NCI-H146 treated with DMSO at 0.1 percent for 48 hours (cell line): ENCODE data around the gene ARMC3.
"Not testable (repeated sequence)": the region's sequence is repeated elsewhere in the genome, so short reads cannot be mapped to it uniquely, and the experiment has no call there.

Source experiments
- DNase-seq: peaks from one replicate; lab custom pipeline; 2025; ENCODE audit not compliant: unreplicated experiment; lab: John Stamatoyannopoulos, UW

ARMC3 gene, protein sequence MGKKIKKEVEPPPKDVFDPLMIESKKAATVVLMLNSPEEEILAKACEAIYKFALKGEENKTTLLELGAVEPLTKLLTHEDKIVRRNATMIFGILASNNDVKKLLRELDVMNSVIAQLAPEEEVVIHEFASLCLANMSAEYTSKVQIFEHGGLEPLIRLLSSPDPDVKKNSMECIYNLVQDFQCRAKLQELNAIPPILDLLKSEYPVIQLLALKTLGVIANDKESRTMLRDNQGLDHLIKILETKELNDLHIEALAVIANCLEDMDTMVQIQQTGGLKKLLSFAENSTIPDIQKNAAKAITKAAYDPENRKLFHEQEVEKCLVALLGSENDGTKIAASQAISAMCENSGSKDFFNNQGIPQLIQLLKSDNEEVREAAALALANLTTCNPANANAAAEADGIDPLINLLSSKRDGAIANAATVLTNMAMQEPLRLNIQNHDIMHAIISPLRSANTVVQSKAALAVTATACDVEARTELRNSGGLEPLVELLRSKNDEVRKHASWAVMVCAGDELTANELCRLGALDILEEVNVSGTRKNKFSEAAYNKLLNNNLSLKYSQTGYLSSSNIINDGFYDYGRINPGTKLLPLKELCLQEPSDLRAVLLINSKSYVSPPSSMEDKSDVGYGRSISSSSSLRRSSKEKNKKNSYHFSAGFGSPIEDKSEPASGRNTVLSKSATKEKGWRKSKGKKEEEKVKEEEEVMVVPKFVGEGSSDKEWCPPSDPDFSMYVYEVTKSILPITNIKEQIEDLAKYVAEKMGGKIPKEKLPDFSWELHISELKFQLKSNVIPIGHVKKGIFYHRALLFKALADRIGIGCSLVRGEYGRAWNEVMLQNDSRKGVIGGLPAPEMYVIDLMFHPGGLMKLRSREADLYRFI

DNA sequence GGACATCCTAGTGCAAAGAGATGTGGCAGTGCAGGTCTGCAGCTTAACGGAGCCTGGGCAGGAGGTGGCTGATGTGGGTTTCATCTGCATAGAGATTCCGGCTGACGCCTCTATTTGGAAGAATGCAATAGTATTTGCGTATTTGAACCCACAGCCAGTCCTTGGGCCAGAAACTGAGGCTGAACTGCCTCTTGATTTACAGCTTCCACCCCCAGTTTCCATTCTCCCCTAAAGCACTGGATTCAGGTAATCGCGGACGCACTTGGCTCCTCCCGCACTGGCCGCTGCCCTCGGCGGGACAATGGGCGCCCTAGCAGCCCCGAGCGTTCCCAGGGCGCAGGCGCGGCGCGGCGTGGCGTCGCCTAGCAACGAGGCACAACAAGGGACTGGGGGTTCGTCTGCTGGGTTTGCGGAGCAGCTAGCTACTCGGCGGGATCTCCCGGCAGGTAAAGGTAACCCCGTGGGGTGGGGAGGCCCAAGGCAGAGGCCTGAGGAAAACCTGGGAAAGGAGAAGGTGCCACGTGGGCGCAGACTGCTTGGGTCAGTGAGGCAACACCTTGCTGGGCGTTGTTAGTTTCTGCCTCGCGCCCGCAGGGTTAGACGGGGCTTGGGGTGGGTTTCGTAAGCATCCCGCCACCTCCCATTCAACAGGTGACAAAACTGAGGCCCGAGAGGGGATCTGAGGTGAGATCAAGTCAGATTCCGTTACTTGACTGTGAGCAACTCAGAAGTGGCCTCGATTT is at the start of gene ARMC3:
ARMC3 (plus strand) TSS at position 393 of the 743 bp plus-strand sequence. CDS start 3,944 bp downstream, outside the sequence.
- peak; percentile 37 for DNase-seq

DNA sequence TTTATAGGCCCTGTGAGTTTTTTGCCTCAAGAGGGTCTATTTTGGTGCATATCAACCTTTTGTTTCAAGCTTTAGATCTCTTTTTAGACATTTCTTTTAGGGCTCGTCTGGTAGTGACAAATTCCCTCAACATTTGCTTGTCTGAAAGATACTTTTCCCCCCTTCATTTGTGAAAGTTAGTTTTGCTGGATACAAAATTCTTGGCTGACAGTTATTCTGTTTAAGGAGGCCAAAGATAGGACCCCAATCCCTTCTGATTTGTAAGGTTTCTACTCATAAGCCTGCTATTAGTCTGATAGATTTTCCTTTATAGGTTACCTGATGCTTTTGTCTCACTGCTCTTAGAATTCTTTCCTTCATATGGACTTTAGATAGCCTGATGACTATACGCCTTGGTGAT is 36.1 kb upstream of the ARMC3 start:
- no peak for DNase-seq

DNA sequence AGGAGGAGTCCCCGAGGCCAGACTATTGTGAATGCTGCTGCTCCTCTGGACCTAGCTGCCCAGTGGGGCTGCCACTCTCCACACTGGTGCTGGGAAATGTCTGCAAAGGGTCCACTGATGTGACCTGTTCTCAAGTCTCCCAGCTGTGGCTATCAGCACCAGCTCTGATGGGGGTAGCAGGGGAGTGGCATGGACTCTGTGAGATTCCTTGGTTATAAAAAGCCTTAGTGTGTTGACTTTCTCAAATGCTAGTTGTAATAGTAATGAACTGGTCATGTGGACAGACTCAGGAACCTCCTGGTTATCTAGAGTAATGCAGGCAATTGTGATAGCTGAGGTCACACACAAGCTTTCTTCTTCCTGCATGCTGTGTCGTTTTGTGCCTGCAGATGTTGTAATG is 34.1 kb upstream of the ARMC3 start:
- no peak for DNase-seq

DNA sequence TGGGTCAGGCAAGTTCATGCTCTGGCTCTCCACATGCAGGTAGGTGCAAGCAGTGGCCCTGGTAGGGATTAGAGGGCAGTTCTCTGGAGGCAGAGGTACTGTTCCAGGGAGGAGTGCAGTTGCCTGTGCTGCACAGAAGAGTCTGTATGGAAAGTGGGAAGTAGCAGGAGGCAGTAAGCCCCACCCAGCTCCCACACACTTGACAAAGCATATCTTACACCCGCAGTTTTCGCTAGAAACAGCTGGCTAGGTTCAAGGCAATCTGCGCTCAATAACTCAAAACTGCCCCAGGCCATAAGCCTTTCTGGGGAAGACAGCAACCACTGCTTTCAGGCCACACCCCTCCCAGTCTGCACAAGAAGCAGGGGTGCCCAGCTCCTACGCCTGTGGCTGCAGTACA is 33.1 kb upstream of the ARMC3 start:
- no peak for DNase-seq

DNA sequence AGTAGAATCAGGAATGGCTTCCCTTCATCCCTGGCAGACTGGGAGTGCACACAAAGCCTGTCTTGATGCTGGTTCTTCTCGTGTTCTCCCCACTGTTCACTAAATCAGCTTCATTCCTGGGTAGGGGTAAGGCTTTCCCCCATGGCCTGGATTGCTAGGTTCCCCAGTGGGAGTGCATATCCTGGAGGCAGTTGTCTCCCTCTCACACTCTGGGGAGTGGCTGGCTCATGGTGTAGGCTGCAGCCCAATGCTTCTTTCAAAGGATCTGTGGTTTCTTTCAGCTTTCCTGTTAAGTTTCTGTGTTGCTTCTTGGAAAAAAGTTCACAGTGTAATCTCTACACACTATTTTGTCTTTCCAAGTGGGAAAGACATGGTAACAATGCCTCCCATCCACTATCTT is 32.6 kb upstream of the ARMC3 start:
- DNase-seq, result no peak

DNA sequence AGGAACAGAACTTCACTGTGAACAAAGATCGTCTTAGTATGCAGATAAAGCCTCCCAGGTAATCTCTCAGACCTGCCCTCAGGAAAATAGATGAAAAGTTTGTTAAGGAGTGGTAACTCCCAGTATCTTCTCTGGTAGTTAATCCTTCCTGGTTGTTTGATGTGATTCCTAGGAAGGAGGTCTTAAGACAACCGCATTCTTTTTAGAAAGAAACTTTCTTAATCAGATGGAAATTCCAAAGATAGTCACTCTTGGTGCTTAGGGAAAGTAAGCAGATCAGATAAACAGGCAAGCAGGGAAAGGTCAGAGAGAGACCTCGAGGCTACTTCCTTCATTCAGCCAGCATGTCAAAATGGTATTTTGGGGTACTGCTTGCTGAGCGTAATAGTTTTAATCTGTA is 30.5 kb upstream of the ARMC3 start:
- no peak for DNase-seq

DNA sequence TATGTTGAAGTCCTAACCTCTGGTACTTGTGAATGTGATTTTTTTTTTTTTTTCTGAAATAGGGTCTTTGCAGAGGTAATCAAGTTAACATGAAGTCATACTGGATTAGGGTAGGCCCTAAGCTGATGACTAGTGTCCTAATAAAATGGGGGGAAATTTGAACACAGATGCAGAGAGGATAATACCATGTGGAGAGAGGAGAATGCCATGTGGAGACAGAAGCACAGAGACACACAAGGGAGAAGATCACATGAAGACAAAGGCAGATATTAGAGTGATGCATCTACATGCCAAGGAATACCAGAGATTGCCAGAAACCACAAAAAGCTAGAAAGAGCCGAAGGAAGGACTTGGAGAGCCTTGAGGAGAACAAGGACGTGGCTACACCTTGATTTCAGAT is 28.5 kb upstream of the ARMC3 start:
- DNase-seq, result no peak

DNA sequence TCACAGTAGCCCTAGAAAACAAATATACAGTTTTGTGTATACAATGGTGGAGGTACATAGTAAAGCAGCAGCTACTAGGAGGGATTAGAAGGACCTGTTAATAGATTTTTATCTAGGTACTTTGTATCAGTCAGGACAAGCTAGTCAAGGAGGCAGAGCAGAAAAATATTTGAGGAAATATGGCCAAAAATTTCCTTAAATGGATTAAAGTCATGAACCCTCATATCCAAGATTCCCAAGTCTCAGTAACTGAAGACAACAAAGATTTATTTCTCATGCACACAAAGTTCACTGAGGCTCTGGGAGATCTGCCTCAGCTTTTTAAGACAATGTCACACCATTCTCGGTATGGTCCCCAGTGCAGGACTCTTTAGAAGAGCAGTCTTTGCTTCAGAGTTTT is 28.1 kb upstream of the ARMC3 start:
- no peak for DNase-seq

DNA sequence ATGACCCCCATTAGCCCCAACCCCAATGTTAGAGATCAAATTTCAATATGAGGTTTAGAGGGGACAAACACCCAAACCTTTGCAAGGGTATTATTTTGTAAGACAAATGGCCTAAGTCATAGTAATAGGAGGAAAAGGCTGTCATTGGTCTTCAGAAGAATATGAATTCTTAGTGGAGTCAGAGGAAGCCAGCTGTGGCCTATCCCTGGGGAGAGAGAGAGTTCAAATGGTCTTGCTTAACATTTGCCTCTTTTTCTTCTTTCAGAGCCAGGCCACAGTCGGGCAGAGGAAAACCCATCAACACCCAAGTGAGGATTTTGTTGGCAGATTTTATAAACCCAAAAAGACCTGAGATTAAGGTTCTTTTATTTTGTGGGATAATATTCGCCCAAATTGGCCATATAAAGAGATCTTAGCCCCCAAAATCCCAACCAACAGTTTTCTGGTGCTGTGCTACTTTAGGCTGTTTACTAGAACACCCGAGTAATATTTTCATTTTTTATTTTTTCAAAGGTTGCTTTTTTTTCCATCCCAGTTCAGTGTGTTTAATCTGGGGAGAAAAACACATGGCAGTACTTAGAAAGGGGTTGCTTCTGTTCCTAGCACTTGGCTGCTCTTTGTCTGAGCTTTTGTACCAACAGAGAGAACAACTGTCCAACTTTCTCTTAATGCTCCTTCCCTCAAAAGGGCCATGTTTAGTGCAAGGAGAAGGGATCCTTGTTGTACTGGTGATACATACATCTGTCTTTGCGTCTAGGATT is 26.8 kb upstream of the ARMC3 start:
- DNase-seq, result no peak

DNA sequence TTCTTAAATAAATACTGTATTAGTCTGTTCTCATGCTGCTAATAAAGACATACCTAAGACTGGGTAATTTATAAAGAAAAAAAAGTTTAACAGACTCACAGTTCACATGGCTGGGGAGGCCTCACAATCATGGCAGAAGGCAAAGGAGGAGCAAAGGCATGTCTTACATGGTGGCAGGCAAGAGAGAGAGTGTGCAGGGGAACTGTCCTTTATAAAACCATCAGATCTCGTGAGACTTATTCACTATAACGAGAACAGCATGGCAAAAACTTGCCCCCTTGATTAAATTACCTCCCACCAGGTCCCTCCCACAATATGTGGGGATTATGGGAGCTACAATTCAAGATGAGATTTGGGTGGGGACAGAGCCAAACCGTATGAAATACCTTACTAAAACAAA is 25.7 kb upstream of the ARMC3 start:
- not testable (repeated sequence) for DNase-seq

DNA sequence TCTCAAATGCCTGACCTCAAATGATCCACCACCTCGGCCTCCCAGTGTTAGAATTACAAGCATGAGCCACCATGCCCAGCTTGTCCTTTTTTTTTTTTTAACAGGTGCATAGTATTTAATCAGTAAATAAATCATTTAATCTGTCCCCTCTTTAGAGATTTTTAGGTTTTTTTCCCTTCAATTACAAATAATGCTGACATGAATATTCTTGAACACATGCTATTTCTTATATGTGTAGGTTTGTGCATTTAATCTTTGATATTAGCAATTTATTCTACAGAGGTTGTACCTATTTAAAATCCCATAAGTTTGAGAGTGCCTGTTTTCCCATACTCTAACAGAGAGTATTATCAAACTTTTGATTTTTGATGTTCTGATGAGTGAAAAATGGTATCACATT is 24.2 kb upstream of the ARMC3 start:
- no peak for DNase-seq

DNA sequence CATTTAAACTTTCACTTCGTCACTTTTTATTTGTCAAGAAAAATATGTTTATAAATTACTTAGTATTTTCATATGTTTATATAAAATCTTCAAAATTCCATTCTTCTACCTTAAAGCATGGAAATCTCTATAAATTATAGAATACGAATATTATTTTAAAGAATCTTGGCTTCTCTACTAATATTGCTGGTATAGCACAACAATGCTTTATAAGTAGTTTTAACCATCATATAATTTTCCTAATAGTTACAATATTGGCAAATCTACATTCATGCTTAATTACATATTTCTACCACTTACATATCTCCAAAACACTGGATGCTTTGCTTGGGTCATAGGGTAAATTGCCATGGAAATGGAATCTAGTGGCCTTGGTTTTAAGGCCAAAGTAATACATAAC is 21.1 kb upstream of the ARMC3 start:
- no peak for DNase-seq

DNA sequence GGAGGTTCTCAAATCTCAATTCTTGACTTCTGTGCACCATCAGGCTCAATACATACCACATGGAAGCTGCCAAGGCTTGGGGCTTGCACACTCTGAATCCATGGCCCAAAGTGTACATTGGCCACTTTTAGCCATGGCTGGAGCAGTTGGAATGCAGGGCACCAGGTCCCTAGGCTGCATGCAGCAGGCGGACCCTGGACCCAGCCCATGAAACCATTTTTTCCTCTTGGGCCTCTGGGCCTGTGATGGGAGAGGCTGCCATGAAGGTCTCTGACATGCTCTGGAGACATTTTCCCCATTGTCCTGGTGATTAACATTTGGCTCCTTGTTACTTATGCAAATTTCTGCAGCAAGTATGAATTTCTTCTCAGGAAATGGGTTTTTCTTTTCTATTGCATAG is 19.0 kb upstream of the ARMC3 start:
- DNase-seq, result no peak

DNA sequence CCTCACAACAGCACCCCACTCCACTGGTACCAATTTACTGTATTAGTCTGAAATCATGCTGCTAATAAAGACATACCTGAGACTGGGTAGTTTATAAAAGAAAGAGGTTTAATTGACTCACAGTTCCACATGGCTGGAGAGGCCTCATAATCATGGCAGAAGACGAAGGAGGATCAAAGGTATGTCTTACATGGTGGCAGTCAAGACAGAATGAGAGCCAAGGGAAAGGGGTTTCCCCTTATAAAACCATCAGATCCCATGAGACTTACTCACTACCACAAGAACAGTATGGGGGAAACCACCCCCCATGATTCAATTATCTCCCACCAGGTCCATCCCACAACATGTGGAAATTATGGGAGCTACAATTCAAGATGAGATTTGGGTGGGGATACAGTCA is 18.2 kb upstream of the ARMC3 start:
- not testable (repeated sequence) for DNase-seq

DNA sequence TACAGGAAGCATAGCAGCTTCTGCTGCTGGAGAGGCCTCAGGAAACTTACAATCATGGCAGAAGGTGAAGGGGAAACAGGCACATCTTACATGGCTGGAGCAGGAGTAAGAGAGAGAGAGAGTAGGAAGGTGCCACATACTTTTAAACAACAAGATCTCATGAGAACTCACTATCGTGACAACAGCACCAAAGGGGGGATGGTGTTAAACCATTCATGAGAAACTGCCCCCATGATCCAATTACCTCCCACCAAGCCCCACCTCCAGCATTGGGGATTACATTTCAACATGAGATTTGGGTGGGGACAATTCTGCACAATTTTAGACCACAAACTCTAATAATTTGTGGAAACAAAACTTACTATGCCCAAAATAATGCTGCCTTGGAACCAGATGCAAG is 16.8 kb upstream of the ARMC3 start:
- no peak for DNase-seq

DNA sequence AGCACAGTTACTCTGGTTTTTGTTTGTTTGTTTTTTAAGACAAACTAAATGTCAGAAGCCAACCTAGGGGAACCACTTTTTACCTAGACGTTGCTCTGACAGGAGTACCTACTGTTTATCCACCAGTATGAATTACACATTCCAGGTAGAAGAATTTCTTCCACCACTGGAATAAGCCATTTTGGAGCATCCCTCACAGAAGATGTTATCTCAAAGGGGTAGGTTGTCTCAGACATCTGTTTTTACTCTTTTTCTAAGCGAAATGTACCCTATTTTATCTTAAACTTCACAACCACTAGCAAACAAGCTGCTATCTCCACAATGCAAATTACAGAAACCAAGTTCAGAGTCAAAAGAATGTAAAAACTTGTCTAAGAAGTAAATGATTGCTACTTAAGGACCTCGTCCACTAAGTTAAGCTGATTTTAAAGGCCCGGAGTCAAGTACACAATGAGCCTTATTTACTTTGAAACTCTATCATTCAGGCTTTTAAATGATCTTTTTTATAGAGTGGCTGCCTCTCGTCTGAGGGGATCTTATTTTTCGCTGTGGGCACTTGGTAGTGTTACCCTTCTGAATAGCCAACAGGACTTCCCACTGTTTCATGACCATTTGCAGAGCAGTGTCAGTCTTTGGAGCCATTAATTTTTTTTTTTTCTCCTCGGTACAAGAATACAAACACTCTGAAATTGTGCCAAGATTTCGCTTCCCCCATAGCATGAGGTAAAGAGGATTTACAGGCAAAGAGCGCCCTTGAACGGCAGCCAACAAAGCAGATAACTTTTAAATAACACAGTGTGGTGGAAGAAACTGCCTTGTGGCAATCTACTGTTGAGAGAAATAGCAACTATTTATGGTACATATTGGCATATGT is 15.7 kb upstream of the ARMC3 start:
- DNase-seq, result no peak

DNA sequence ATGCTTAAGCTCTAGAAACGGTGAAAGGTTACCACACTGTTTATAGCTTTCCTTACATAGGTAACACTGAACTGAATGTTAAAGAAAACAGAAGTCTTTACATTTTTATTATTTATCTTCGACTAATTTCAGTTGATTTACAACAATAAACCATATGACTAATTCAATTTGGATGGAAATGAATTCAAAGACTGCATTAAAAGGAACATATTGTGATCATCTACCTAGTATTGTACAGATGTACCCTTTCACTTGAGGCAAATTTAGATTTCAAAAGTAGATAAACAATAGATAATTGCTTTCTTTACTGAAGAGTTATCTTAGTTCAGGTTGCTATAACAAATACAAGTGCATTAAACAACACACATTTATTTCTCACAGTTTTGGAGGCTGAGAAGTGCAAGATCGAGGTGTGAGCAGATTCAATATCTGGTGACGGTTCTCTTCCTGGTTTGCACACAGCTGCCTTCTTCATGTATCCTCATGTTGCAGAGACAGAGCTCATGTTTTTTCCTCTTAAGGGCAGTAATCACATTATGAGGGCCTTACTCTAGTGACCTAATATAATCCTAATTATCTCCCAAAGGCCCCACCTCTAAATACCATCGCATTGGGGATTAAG is 15.0 kb upstream of the ARMC3 start:
- no peak for DNase-seq

DNA sequence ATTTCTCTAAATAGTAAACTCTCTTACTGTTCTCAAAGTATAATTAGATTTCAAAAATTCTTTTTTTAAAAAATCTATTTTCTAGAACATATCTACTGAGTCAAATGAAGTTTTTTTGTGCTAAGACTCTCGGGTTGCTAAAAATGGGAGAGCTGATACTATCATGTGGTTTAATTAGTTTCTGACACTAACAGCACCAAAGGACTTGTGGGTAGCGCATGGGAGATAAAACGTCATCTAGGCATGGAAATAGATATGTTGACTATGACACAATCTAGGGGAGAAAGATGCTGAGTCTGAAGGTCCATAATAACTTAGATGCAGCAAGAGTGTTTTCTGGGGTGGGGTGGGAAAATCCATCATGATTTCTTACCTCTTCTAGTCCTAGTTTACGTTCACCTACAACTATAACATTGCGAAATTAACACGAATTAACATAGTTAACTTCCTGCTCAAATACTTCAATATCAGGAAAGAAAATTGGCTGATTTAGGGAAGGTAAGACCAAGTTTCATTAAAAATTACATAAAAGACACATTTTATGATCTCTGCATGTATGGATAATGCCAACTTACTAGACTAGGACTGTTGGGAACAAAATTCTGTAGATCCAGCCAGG is 14.3 kb upstream of the ARMC3 start:
- DNase-seq, result no peak

DNA sequence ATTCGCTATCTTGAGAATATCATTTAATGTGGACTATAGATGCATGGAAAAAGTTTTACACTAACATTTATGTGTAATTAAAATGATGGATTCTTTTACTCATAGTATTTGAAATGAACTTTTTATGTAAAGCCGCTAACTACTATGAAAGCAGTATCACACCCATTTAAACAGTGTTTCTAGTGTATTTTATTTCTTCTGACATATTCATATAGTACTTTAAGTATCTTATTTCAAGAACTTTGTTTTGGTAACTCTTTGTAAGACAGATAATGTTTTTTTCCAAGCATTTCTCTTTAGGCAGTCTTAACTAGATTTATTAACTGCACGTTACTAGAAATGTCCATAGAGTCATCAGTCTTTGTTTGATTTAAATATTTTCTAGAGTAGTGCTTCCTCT is 12.5 kb upstream of the ARMC3 start:
- DNase-seq, result no peak
